ENCODE data around the gene AKNA.

AKNA gene

GRCh38 chr9:114403153-114403756 is 15.5 kb upstream of the AKNA start:
- H3K9me3 ChIP-seq (ENCODE audit: low read length) = no peaks in the 10 kb centered on the region
- peaks cover 4% of the 10 kb centered on the region for H3K36me3 ChIP-seq (ENCODE audit: insufficient read depth, low read length)
- no peak overlapping the region for H3K9ac ChIP-seq (ENCODE audit: low read length)
- H3K4me1 ChIP-seq (ENCODE audit: insufficient read depth, low read length) = peaks cover 4% of the 10 kb centered on the region
- H3K4me3 ChIP-seq (ENCODE audit: low read depth in 1 of 2, low read length in 2 of 2) = no peak overlapping the region
- no peak overlapping the region for H3K27ac ChIP-seq (ENCODE audit: low read depth, low read length)
- H3K27me3 ChIP-seq (ENCODE audit: control insufficient read depth in 1 of 2, insufficient read depth in 2 of 2, low read length in 2 of 2) = no peaks in the 10 kb centered on the region

- no peaks in the 10 kb centered on the region for H3K9me3 ChIP-seq (ENCODE audit: low read length)
- no peak overlapping the region for H3K4me3 ChIP-seq (ENCODE audit: low read depth in 1 of 2, low read length in 2 of 2)
- peaks cover 4% of the 10 kb centered on the region for H3K36me3 ChIP-seq (ENCODE audit: insufficient read depth, low read length)
- H3K27me3 ChIP-seq (ENCODE audit: control insufficient read depth in 1 of 2, insufficient read depth in 2 of 2, low read length in 2 of 2) = no peaks in the 10 kb centered on the region
- no peak overlapping the region for H3K9ac ChIP-seq (ENCODE audit: low read length)
- no peak overlapping the region for H3K27ac ChIP-seq (ENCODE audit: low read depth, low read length)
- peaks cover 11% of the 10 kb centered on the region for H3K4me1 ChIP-seq (ENCODE audit: insufficient read depth, low read length)
Observed at GRCh38 chr9:114401344-114401743, 13.6 kb upstream of the AKNA start.

GRCh38 chr9:114400772-114401171 is 13.0 kb upstream of the AKNA start:
- Histone ChIP-seq H3K36me3 (ENCODE audit: insufficient read depth, low read length) (peaks cover 4% of the 10 kb centered on the region), H3K9me3 (ENCODE audit: low read length) (no peaks in the 10 kb centered on the region), H3K4me3 (ENCODE audit: low read depth in 1 of 2, low read length in 2 of 2) (no peak overlapping the region), H3K4me1 (ENCODE audit: insufficient read depth, low read length) (peaks cover 11% of the 10 kb centered on the region), H3K27me3 (ENCODE audit: control insufficient read depth in 1 of 2, insufficient read depth in 2 of 2, low read length in 2 of 2) (no peaks in the 10 kb centered on the region), H3K27ac (ENCODE audit: low read depth, low read length) (no peak overlapping the region), H3K9ac (ENCODE audit: low read length) (no peak overlapping the region)

GRCh38 chr9:114400219-114400618 is 12.4 kb upstream of the AKNA start:
- no peaks in the 10 kb centered on the region for H3K9me3 ChIP-seq (ENCODE audit: low read length)
- H3K4me3 ChIP-seq (ENCODE audit: low read depth in 1 of 2, low read length in 2 of 2) = no peak overlapping the region
- peaks cover 4% of the 10 kb centered on the region for H3K36me3 ChIP-seq (ENCODE audit: insufficient read depth, low read length)
- H3K4me1 ChIP-seq (ENCODE audit: insufficient read depth, low read length) = peaks cover 17% of the 10 kb centered on the region
- no peak overlapping the region for H3K9ac ChIP-seq (ENCODE audit: low read length)
- no peak overlapping the region for H3K27ac ChIP-seq (ENCODE audit: low read depth, low read length)
- no peaks in the 10 kb centered on the region for H3K27me3 ChIP-seq (ENCODE audit: control insufficient read depth in 1 of 2, insufficient read depth in 2 of 2, low read length in 2 of 2)

- Histone ChIP-seq H3K9ac (ENCODE audit: low read length) (no peak overlapping the region), H3K27ac (ENCODE audit: low read depth, low read length) (no peak overlapping the region)
Observed at GRCh38 chr9:114399381-114399780, 11.6 kb upstream of the AKNA start.

GRCh38 chr9:114397848-114398605 is 10.2 kb upstream of the AKNA start:
- peaks cover 29% of the 10 kb centered on the region for H3K4me1 ChIP-seq (ENCODE audit: insufficient read depth, low read length)
- no peak overlapping the region for H3K9ac ChIP-seq (ENCODE audit: low read length)
- H3K4me3 ChIP-seq (ENCODE audit: low read depth in 1 of 2, low read length in 2 of 2) = peak overlapping the region; percentile 63 to 86
- no peaks in the 10 kb centered on the region for H3K27me3 ChIP-seq (ENCODE audit: control insufficient read depth in 1 of 2, insufficient read depth in 2 of 2, low read length in 2 of 2)
- no peaks in the 10 kb centered on the region for H3K9me3 ChIP-seq (ENCODE audit: low read length)
- H3K27ac ChIP-seq (ENCODE audit: low read depth, low read length) = peak overlapping the region; percentile 82
- H3K36me3 ChIP-seq (ENCODE audit: insufficient read depth, low read length) = no peaks in the 10 kb centered on the region

More at GRCh38 chr9:114399381-114399780, 11.6 kb upstream of the AKNA start:
- Histone ChIP-seq H3K4me1 (ENCODE audit: insufficient read depth, low read length) (peaks cover 25% of the 10 kb centered on the region), H3K36me3 (ENCODE audit: insufficient read depth, low read length) (peaks cover 2% of the 10 kb centered on the region), H3K9me3 (ENCODE audit: low read length) (no peaks in the 10 kb centered on the region), H3K4me3 (ENCODE audit: low read depth in 1 of 2, low read length in 2 of 2) (no peak overlapping the region), H3K27me3 (ENCODE audit: control insufficient read depth in 1 of 2, insufficient read depth in 2 of 2, low read length in 2 of 2) (no peaks in the 10 kb centered on the region)

- Histone ChIP-seq H3K36me3 (ENCODE audit: insufficient read depth, low read length) (no peaks in the 10 kb centered on the region), H3K9ac (ENCODE audit: low read length) (no peak overlapping the region), H3K27me3 (ENCODE audit: control insufficient read depth in 1 of 2, insufficient read depth in 2 of 2, low read length in 2 of 2) (no peaks in the 10 kb centered on the region), H3K4me1 (ENCODE audit: insufficient read depth, low read length) (peaks cover 36% of the 10 kb centered on the region), H3K4me3 (ENCODE audit: low read depth in 1 of 2, low read length in 2 of 2) (peak overlapping the region; percentile 63 to 86), H3K9me3 (ENCODE audit: low read length) (no peaks in the 10 kb centered on the region), H3K27ac (ENCODE audit: low read depth, low read length) (peak overlapping the region; percentile 82)
Observed at GRCh38 chr9:114397219-114397847, 9.6 kb upstream of the AKNA start.

GRCh38 chr9:114396558-114397218 is 8.9 kb upstream of the AKNA start:
- peaks cover 36% of the 10 kb centered on the region for H3K4me1 ChIP-seq (ENCODE audit: insufficient read depth, low read length)
- no peaks in the 10 kb centered on the region for H3K27me3 ChIP-seq (ENCODE audit: control insufficient read depth in 1 of 2, insufficient read depth in 2 of 2, low read length in 2 of 2)
- H3K9ac ChIP-seq (ENCODE audit: low read length) = no peak overlapping the region
- peak overlapping the region in 1 of 2 donors; percentile 63 for H3K4me3 ChIP-seq (ENCODE audit: low read depth in 1 of 2, low read length in 2 of 2)
- peak overlapping the region; percentile 82 for H3K27ac ChIP-seq (ENCODE audit: low read depth, low read length)
- H3K36me3 ChIP-seq (ENCODE audit: insufficient read depth, low read length) = no peaks in the 10 kb centered on the region
- H3K9me3 ChIP-seq (ENCODE audit: low read length) = no peaks in the 10 kb centered on the region

GRCh38 chr9:114395768-114396167 is 8.0 kb upstream of the AKNA start:
- no peaks in the 10 kb centered on the region for H3K27me3 ChIP-seq (ENCODE audit: control insufficient read depth in 1 of 2, insufficient read depth in 2 of 2, low read length in 2 of 2)
- H3K36me3 ChIP-seq (ENCODE audit: insufficient read depth, low read length) = no peaks in the 10 kb centered on the region
- peaks cover 36% of the 10 kb centered on the region for H3K4me1 ChIP-seq (ENCODE audit: insufficient read depth, low read length)
- H3K9me3 ChIP-seq (ENCODE audit: low read length) = no peaks in the 10 kb centered on the region
- H3K4me3 ChIP-seq (ENCODE audit: low read depth in 1 of 2, low read length in 2 of 2) = no peak overlapping the region
- H3K9ac ChIP-seq (ENCODE audit: low read length) = no peak overlapping the region
- peak overlapping the region; percentile 8 for H3K27ac ChIP-seq (ENCODE audit: low read depth, low read length)

- Histone ChIP-seq H3K27ac (ENCODE audit: low read depth, low read length) (peak overlapping the region; percentile 8), H3K4me3 (ENCODE audit: low read depth in 1 of 2, low read length in 2 of 2) (peak overlapping the region in 1 of 2 donors; percentile 37), H3K9me3 (ENCODE audit: low read length) (no peaks in the 10 kb centered on the region), H3K27me3 (ENCODE audit: control insufficient read depth in 1 of 2, insufficient read depth in 2 of 2, low read length in 2 of 2) (no peaks in the 10 kb centered on the region), H3K36me3 (ENCODE audit: insufficient read depth, low read length) (no peaks in the 10 kb centered on the region), H3K4me1 (ENCODE audit: insufficient read depth, low read length) (peaks cover 36% of the 10 kb centered on the region), H3K9ac (ENCODE audit: low read length) (no peak overlapping the region)
Observed at GRCh38 chr9:114395334-114395617, 7.5 kb upstream of the AKNA start.

GRCh38 chr9:114394523-114395333 is 6.9 kb upstream of the AKNA start:
- Histone ChIP-seq H3K27ac (ENCODE audit: low read depth, low read length) (peak overlapping the region; percentile 8), H3K9me3 (ENCODE audit: low read length) (no peaks in the 10 kb centered on the region), H3K9ac (ENCODE audit: low read length) (no peak overlapping the region), H3K27me3 (ENCODE audit: control insufficient read depth in 1 of 2, insufficient read depth in 2 of 2, low read length in 2 of 2) (no peaks in the 10 kb centered on the region), H3K4me1 (ENCODE audit: insufficient read depth, low read length) (peaks cover 36% of the 10 kb centered on the region), H3K36me3 (ENCODE audit: insufficient read depth, low read length) (no peaks in the 10 kb centered on the region), H3K4me3 (ENCODE audit: low read depth in 1 of 2, low read length in 2 of 2) (peak overlapping the region in 1 of 2 donors; percentile 37)
